Stimulated activated CD8-positive, alpha-beta memory T cell treated with anti-CD3 and anti-CD28 coated beads, Interleukin-15, amount 100 ng/mL, for 48 hours (primary cell): Measurements from ENCODE around the gene SOX4.
A peak's percentile ranks its signal among the peaks of the same experiment; 100 is the strongest.
"Not testable (repeated sequence)": the region's sequence is repeated elsewhere in the genome, so short reads cannot be mapped to it uniquely, and the experiment has no call there.

Source experiments
- DNase-seq, 2 donors: peaks; one replicate each; pipeline ENCODE4 v3.0.0-alpha.2; 2020; ENCODE audit warnings: low read depth in 2 of 2

SOX4 gene

GRCh38 chr6:21593412-21593926 lies at the start of gene SOX4:
Gene SOX4, plus strand, starts transcription at chr6:21593751. Its CDS starts 784 bp downstream, at chr6:21594535.
- DNase-seq, result no peak

GRCh38 chr6:21552286-21552685 lies 41.3 kb upstream of the SOX4 start:
- not testable (repeated sequence) for DNase-seq

GRCh38 chr6:21554286-21554685 lies 39.3 kb upstream of the SOX4 start:
- no peak for DNase-seq

GRCh38 chr6:21555197-21555596 lies 38.4 kb upstream of the SOX4 start:
- DNase-seq, result no peak

GRCh38 chr6:21556511-21556910 lies 37.0 kb upstream of the SOX4 start:
- DNase-seq, result no peak

- no peak for DNase-seq
Observed at GRCh38 chr6:21556968-21557721, 36.4 kb upstream of the SOX4 start.

GRCh38 chr6:21559238-21559637 lies 34.3 kb upstream of the SOX4 start:
- DNase-seq, result no peak

GRCh38 chr6:21560249-21560648 lies 33.3 kb upstream of the SOX4 start:
- DNase-seq, result no peak

GRCh38 chr6:21565431-21565830 lies 28.1 kb upstream of the SOX4 start:
- DNase-seq, result no peak

- DNase-seq, result no peak
Observed at GRCh38 chr6:21578523-21578922, 15.0 kb upstream of the SOX4 start.

- DNase-seq, result no peak
Observed at GRCh38 chr6:21582651-21583050, 10.9 kb upstream of the SOX4 start.

GRCh38 chr6:21586300-21586699 lies 7.3 kb upstream of the SOX4 start:
- DNase-seq, result no peak

- DNase-seq, result no peak
Observed at GRCh38 chr6:21586740-21587178, 6.8 kb upstream of the SOX4 start.

- DNase-seq, result no peak
Observed at GRCh38 chr6:21587179-21587960, 6.2 kb upstream of the SOX4 start.

GRCh38 chr6:21587961-21588480 lies 5.5 kb upstream of the SOX4 start:
- DNase-seq, result no peak

- no peak for DNase-seq
Observed at GRCh38 chr6:21588481-21589351, 4.8 kb upstream of the SOX4 start.

- peak; percentile 63 to 66 for DNase-seq
Observed at GRCh38 chr6:21589352-21590345, 3.9 kb upstream of the SOX4 start.

GRCh38 chr6:21590346-21590745 lies 3.2 kb upstream of the SOX4 start:
- no peak for DNase-seq

GRCh38 chr6:21591446-21591845 lies 2.1 kb upstream of the SOX4 start:
- no peak for DNase-seq

GRCh38 chr6:21592953-21593352 lies 598 bp upstream of the SOX4 start:
- no peak for DNase-seq
